HG02623 (cell line): ENCODE results near the gene RPA1.

Source experiments
- ATAC-seq: cut with Tn5 transposase; IDR thresholded peaks from one replicate; pipeline ENCODE4 v1.9.1; 2021; ENCODE audit warnings: moderate library complexity; ENCODE audit not compliant: unreplicated experiment

Gene RPA1

DNA sequence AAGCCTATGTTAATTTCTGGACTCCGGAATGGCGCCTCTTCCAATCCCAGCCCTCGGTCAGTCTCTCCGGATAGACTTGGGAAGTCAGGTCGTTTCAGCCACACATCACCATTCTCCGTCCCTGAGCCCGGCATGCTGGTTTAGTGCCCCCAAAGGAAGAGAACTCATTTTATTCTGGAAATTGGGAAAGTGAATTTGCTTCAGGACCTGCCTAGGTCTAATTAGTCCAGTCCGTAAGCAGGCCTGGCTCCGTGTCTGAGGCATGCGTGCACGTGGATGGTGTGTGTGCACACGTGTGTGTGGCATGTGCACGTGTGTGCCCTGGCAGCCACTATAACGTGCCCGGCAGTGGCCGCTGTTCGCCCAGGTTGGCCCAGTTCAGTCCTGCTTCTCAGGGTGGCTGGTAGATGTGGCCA lies 77.4 kb downstream of the RPA1 start:
- ATAC-seq, result no peak

DNA sequence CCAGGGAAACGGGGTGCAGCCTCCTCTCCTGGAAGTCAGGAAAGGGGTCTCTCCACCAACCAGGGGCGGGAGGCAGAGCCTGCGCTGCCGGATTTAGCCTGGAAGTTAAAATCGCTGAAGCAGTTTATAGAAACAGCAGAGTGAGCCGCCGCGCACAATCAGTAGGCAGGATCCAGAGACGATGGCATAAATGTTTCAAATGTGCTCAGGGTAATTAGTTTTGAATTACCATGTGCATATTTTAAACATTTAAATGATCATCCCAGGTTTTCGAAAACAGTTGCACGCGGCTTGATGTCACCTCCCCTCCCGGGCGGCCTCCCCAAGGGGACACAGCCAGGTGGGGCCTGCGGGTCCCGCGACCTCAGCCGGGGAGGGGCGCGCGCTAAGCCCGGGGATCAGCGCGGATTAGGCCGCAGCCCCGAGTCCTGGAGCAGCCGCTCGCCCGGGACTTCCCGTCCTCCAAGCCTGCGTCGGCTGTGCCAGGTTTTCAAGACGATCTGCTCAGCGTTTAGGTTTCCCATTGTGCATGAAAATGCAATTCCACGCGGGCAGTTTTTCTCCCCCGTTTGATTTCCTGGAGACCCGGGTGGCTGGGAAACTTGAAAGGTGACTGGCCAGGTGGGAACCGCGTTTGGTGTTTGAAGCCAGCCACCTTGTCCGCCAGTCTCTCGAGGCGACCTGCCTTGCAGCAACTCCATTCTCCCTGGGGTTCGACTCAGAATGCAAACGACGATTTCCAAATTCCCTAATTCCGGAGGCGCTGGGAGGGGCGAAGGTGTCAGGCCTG lies 78.3 kb downstream of the RPA1 start:
- ATAC-seq, result no peak

DNA sequence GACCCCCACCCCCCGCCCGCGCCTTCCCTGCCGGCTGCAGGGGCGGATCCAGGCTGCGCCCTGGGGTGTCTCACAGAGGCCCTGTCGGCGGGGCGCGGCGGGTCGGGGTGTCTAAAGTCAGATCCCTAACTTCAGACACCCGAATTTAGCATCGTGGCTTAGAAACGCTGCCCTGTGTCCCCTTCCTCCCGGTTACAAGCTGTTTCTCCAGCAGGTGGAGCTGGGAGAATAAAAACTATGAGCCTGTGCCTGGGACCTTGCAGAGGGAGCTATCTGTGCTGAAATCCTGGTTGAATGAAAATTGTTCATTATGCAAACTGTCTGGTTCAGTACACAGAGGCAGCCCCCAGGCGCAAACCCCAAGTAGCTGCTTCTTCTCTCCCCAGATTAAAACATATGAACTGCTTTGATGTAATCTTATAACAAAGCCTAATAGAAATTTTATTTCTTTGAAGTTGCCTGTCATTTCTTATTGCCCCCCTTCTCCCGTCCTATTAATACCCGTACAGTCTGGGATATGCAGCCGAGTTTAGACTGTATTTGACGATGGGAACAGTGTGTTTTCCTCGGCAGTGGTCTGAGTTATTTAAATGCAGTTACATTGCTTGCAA lies 79.0 kb downstream of the RPA1 start:
- ATAC-seq, result no peak

DNA sequence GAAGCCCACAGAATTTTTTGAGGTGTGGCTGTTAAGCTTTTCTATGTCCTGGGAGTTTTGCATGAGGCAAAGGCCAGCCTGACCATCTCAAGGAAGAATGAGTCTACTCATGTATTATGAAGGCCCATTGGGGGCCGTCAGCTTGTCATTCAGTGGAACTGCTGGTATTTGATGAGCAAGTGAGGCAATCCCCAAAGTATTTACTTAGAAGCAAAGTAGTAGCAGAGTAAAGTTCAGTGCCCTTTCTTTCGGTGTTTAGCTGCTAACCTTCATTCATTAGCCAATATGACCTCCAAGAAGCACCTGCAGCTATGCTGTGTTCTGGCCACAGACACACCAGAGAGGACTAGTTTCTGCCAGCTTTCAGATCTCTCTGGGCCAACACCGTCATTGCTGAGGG lies 80.2 kb downstream of the RPA1 start:
- no peak for ATAC-seq

DNA sequence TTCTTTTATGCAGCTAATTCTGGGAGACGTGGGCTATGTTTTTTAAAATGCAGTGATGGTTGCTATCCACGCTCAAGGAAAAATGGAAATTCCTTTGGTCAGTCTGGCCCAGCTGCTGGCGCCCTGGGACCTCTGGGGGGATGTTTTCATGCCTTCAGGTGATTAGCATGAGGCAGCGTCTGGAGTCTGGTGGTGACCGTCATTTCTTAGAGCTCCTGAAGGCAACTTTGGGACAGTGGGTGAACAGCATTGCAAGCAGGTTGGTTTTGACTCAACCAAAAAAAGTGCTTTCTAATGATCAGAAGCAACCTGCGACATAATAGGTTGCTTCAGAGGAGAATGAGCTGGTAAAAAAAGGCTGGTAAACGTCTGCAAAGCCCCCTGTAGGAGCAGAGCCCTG lies 82.3 kb downstream of the RPA1 start:
- no peak for ATAC-seq

DNA sequence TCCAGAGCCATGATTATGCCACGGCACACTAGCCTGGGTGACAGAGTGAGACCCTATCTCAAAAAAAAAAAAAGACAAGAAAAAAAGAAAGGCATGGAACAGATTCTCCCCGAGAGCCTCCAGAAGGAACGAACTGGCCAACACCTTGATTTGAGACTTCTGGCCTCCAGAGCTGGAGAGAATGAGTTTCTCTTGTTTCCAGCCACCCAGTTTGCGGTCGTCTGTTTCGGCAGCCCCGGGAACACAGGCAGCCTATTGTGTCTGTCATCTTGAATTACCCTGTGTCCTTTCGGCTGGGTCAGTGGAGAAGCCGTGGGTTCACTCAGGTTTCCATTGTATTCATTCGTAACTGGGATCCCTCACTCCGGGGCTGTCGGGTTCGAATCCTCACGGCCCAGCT lies 83.9 kb downstream of the RPA1 start:
- no peak for ATAC-seq

DNA sequence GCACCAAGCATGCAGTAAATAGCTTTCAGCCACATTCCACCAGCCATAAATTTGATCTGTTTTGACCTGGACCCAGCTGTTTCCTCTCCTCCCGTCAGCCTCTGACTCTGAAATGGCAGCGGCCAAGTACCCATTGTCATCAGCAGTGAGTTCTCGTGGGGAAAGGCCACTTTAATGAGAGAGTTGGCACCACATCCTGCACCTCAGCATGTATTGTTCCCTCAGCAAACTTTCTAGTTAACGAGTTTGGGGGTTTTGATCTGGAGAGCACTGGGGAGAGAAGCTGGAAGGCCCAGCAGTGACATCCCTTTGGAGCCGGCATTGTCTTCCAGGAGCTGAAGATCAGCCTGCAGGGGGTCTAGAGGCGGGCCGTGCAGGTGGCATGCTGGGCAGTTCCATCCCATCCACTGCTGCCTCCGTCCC lies 84.9 kb downstream of the RPA1 start:
- ATAC-seq, result no peak

DNA sequence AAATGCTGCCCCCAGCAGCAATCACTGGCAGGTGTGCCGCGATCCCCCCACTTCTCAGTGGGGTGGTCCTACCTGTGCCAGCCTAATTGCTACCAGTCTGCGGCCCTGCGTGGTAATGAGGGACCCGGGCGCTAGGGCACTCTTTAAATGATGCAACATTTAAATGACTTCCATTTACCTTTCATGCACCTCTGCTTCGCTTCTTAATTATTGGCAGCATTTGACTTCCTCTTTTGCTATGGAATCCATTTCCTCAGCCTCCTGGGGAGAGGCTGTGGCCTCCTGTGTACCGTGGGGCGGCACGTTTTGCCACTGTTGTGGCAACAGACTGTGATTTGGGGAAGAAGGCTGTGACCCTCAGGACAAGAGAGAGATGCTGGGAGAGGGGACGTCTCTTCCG lies 86.1 kb downstream of the RPA1 start:
- ATAC-seq, result no peak

DNA sequence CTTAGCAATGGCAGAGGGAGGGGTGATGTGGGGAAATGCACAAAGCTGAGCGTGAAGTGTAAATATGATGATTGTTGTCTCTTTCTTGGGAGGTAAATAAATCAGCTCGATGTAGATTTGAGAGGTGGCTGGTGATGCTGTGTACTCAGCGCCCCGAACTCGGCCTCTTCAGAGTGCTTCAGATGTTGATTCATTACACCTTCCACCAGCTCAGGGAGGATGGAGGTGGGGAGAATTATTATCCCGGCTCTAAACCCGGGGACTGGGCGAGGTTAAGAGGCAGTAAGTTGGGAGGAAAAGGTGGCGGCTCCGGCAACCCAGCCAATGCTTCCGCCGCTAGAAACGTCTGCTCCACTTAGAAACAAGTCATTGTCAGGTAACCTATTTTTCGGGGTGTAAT lies 86.5 kb downstream of the RPA1 start:
- no peak for ATAC-seq

DNA sequence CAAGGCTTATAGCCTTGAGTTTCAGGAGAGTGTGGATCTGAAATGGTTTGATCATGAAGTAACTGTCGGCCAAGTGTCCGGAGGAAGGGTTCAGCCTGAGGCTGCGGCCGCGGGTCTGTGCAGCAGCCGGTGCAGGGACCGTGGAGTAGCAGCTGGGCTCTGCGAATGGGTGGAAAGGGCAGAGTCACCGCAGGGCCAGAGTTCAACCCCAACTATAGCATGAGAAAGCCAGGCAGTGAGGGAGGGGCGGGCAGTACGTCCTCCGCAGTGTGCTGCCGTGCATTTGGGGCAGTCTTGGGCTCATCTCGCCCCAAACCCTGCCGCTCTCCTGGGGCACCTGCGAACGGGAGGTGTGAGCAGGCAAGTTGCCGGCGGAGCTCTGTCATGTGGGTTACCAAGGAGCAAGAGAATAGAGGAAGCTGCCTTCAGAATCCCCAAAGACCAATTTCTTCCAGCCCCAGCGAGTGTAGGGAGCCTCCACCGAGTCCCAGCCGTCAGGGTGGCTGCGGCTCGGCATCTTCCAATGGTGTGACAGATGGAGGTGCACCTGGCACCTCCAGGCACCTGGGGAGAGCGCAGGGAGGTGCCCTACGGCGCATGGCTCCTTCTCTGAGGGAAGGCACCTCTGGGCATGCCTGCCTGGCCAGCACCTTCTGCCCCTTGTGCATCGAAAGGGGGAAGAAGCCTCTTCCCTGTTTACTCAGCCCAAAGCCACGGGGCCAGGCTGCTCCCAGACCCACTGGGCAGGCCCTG lies 87.3 kb downstream of the RPA1 start:
- ATAC-seq, result no peak

DNA sequence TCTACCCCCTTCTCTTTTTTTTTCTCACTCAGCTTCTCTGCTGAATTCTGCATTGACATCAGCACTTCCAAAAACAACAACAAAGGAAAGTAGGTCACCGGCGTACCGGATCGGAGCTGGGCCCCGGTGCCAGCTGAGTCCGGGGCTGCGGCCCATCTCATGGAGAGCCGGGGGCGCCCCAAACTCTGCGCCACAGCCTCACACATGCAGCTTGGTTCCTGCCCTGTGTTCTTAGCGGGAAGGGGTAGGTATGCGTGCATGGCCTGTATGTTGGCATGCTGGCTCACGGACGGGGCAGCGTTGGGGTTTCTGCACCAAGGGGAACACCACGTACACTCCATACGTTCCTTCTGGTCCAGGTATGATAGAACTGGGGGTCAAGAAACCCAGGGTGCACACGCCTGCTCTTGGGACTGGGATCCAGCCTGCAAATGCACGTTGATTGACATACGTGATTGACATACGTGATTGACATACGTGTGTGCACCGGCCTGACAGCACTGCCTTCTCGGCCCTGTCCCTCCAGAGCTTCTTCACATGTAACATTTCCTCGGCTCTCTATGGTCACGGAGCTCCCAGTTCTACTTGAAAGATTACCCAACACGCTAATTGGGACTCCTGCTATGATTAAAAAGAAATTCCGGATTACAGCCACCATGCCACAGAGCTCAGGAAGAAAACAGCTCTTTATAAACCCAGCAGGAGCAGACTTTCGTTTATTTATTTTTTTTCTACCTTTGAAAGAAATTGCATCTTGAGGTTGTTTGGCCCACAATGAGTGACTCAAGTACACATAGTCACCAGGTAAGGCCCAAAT lies 88.7 kb downstream of the RPA1 start:
- no peak for ATAC-seq

DNA sequence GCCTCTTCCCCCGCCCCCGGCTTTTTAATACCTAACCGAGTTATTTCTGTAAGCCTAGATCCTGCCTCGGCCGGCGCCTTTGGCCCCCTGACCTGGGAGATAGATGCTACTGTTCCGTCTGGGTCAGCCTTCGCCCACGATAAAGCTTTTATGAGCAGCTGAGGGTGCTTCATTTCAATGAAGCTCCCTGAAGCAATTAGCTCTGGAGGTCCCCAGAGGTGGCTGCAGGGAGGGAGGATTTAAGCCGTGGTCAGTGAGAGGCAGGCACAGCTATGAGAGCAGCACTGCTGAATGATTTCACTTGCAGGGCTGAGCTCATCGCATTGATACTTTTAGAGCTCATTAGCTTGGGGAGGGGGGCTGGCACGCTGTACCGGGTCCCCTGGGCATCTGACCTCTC lies 89.4 kb downstream of the RPA1 start:
- no peak for ATAC-seq

DNA sequence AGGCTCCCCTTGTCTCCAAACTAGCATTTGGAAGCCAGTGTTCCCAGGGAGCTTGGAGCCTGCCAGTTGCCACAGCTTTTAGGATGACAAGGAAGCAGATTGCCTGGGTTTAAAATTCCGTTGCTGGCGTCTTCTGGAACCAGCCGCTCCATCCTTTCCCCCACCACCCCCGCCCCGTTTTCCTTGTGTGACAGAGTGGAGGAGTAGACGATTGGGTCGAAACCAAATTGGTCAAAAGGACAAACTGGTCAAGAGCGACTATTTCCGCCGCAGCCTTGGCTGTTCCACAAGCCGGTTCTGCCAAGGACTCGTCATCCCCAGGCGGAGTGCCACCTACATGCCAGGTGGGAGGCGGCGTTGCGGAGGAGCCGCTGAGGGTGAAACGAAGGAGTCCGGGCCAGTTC lies 91.1 kb downstream of the RPA1 start:
- ATAC-seq, result no peak

DNA sequence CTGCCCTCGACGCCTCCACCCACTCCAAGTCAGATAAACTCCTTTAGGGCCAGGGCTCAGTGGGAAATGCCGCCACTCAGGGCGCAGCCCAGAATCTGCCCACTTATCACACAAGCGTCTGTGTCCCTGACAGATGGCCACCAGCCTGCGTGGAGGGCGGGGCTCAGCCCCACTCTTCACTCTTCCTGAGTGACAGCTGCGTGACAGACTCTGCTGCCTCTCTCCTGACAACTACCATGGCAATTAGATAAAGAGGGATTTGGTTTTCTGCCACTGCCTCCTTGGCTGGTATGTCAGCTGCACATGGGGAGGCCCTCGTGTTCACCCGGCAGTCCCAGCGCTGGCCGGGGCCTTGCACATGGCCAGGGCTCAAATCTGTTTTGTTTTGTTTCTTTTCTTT lies 99.2 kb downstream of the RPA1 start:
- no peak for ATAC-seq

DNA sequence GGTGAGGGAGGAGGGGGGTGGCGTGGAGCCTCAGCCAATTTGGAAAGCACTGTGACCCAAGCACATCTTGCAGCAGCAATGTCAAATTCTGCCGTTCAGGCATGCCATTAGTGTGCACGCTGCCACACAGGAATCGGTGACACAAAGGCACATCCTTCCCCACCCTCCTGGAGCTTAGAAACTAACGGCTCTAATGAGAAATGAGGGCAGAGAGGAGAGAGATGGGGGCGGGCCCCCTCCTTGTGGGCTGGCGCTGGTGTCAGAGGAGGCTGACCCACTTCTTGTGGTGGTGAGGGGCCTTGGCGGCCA lies 100.5 kb downstream of the RPA1 start:
- ATAC-seq, result no peak

DNA sequence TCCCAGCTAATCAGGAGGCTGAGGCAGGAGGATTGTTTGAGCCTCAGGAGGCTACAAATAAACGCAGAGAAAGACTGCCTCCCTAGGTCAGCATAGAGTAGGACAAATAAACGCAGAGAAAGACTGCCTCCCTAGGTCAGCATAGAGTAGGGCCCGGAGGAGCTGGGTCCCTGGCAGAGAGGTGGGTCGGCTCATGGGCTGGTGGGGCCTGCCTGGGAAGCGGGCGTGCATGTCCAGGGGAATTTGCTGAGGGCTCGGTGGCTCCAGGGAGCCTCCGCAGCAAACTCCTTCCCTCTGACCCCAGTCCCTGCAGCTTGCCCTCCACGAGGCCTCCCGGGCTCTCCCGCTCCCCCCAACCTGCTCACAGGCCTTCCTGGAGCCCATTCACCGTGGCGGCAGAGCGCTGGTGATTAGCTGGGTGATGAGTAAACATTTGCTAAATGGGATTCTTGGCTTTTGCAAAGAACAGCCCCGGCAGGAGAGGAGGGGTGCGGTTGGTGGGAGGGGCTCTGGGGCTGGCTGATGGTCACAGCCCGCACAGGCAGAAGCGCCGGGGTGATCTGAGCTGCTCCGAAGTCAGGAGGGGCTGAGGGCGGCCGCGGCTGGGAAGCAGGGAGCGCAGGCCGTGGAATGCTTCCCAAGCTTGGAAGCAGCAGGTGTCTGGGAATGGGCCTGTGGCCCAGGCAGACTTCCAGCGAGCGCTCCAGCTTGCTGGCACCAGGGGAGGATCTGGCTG lies 102.2 kb downstream of the RPA1 start:
- ATAC-seq, result no peak

DNA sequence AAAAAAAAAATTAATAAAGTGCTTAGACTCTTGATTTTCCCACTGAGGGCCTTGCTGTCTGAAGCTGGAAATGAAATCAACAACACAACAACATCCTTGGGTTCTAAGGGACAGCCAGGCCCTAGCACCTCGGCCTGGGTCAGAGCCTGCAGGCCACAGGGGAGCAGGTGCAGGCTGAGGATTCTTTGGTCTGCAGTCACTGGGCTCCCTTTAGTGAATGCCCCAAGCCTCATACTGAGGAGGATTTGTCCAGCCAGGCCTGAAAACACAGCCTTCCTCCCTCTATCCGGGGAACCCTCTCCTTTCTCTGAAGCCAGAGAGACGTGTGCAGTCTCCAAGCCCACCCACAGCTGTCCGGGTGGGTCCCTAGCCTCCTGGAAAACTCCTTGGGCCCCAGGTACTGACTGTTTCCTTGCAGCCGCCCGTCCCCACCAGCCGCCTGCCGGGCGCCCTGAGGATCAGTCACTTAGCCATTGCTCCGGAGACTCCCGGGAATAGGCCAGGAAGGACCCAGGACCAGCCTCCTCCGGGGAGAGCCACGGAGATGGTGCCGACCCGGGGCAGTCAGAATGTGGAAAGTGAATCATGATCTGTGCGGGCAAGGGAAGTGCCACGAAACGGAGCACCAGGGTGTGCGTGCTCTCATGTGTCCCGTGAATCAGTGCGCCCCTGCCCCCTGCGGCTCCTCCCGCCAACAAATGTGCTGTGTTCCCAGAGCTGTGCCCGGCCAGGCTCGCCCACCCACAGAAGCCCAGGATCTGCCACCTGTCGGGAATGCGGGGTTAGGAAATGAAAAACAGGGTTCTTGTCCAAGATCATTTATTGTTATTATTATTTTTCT lies 104.3 kb downstream of the RPA1 start:
- no peak for ATAC-seq

DNA sequence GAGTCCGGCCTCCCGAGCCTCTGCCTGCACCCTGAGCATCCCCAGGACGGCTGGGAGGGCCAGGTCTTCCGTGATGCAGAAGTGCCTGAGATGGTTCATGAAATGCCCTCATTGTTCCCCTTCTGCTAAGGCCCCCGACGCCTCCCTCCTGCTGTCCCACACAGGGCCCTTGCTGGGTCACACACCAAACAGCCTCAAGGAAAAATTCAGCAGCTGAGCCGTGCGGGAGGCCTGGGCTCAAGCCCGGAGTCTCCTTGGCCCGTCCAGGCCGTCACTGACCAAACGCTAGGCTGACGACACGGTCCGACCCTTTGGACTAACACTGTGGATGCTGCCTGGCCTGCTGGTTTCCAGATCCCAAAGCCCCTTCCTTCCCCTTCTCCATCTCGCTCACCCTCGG lies 105.1 kb downstream of the RPA1 start:
- ATAC-seq, result no peak

DNA sequence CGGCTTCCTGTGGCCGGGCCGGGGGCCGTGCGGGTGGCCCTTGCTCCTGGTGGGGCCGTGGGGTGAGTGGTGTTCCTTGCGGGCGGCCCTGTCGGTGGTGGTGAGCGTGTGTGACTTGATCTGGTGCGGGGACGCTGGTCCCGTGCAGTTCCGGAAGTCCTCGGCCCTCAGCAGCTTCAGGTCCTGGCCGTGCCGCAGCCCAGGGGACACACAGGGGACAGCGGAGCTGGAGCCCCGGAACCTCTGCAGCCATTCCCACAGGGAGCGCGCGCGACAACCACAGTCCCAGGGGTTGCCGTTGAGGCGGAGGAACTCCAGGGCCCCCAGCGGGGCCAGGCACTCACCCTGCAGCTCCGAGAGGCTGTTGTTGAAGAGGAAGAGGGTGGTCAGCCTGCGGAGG lies 107.0 kb downstream of the RPA1 start:
- no peak for ATAC-seq

DNA sequence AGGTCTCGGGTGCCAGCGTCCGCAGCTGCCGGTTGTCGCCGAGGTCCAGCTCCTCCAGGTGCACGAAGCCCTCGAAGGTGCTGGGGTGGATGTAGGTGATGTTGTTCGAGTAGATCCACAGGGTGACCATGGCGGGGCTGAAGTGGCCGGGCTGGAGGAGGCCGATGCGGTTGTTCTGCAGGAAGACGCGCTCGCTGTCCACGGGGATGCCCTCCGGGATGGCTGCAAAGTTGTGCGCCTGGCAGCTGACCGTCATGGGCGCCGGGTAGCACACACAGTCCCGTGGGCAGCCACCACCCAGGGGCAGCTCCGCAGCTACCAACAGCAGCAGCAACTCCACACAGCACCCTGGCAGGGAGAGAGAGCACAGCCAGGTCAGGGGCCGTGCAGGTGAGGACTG lies 107.7 kb downstream of the RPA1 start:
- no peak for ATAC-seq
